Mucosa of stomach (tissue), 1 donor: ENCODE results near the gene VAMP4.
A peak's percentile ranks its signal among the peaks of the same experiment; 100 is the strongest.

ENCODE experiments used
- H3K27me3 ChIP-seq: one replicate; pipeline ENCODE4 v1.7.0; 2013; ENCODE audit warnings: mild to moderate bottlenecking, low read length; ENCODE audit not compliant: control insufficient read depth, insufficient read depth
- H3K36me3 ChIP-seq: one replicate; pipeline ENCODE4 v1.7.0; 2013; ENCODE audit warnings: low read length; ENCODE audit not compliant: control insufficient read depth, insufficient read depth
- H3K4me1 ChIP-seq: one replicate; pipeline ENCODE4 v1.7.0; 2013; ENCODE audit warnings: mild to moderate bottlenecking, low read length; ENCODE audit not compliant: control insufficient read depth, insufficient read depth
- H3K4me3 ChIP-seq: one replicate; pipeline ENCODE4 v1.7.0; 2013; ENCODE audit warnings: low read length
- H3K9ac ChIP-seq: one replicate; pipeline ENCODE4 v1.7.0; 2013; ENCODE audit warnings: mild to moderate bottlenecking, low read length, moderate library complexity
- H3K9me3 ChIP-seq: one replicate; pipeline ENCODE4 v1.7.0; 2013; ENCODE audit warnings: mild to moderate bottlenecking, low read length, moderate library complexity; ENCODE audit not compliant: control insufficient read depth
- donor health status: Pancreatic carcinoma.

Gene VAMP4

GRCh38 chr1:171741872-171742576 is at the start of gene VAMP4:
Gene VAMP4 (minus strand): TSS chr1:171742065. CDS start chr1:171738414, 3,651 bp downstream.
- H3K4me3 ChIP-seq, result peak within 1 kb of the TSS; percentile 60
- no peaks in the 10 kb centered on the region for H3K27me3 ChIP-seq
- H3K9ac ChIP-seq, result peak within 1 kb of the TSS; percentile 80
- peaks cover 17% of the 10 kb centered on the region for H3K4me1 ChIP-seq
- H3K36me3 ChIP-seq, result no peaks in the 10 kb centered on the region
- no peaks in the 10 kb centered on the region for H3K9me3 ChIP-seq

- Histone ChIP-seq H3K9ac (no peak overlapping the region), H3K4me1 (no peaks in the 10 kb centered on the region), H3K36me3 (peaks cover 29% of the 10 kb centered on the region), H3K27me3 (no peaks in the 10 kb centered on the region), H3K4me3 (no peak overlapping the region), H3K9me3 (no peaks in the 10 kb centered on the region)
Observed at GRCh38 chr1:171790318-171790717, 48.5 kb upstream of the VAMP4 start.

GRCh38 chr1:171788696-171789095 is 46.8 kb upstream of the VAMP4 start:
- Histone ChIP-seq H3K27me3 (no peaks in the 10 kb centered on the region), H3K36me3 (peaks cover 29% of the 10 kb centered on the region), H3K4me1 (no peaks in the 10 kb centered on the region), H3K9ac (no peak overlapping the region), H3K4me3 (no peak overlapping the region), H3K9me3 (no peaks in the 10 kb centered on the region)

- Histone ChIP-seq H3K36me3 (peaks cover 29% of the 10 kb centered on the region), H3K9ac (no peak overlapping the region), H3K27me3 (no peaks in the 10 kb centered on the region)
Observed at GRCh38 chr1:171787686-171788480, 46.0 kb upstream of the VAMP4 start.

GRCh38 chr1:171786534-171786933 is 44.7 kb upstream of the VAMP4 start:
- Histone ChIP-seq H3K4me3 (no peak overlapping the region), H3K36me3 (peaks cover 23% of the 10 kb centered on the region), H3K4me1 (no peaks in the 10 kb centered on the region), H3K27me3 (no peaks in the 10 kb centered on the region), H3K9ac (no peak overlapping the region), H3K9me3 (no peaks in the 10 kb centered on the region)

More at GRCh38 chr1:171787686-171788480, 46.0 kb upstream of the VAMP4 start:
- H3K9me3 ChIP-seq, result no peaks in the 10 kb centered on the region
- H3K4me1 ChIP-seq, result no peaks in the 10 kb centered on the region
- no peak overlapping the region for H3K4me3 ChIP-seq

GRCh38 chr1:171785766-171786165 is 43.9 kb upstream of the VAMP4 start:
- Histone ChIP-seq H3K4me1 (no peaks in the 10 kb centered on the region), H3K36me3 (peaks cover 18% of the 10 kb centered on the region), H3K9ac (no peak overlapping the region), H3K9me3 (no peaks in the 10 kb centered on the region), H3K4me3 (no peak overlapping the region), H3K27me3 (no peaks in the 10 kb centered on the region)

- Histone ChIP-seq H3K4me1 (no peaks in the 10 kb centered on the region), H3K9me3 (no peaks in the 10 kb centered on the region), H3K9ac (no peak overlapping the region), H3K4me3 (no peak overlapping the region), H3K36me3 (peaks cover 9% of the 10 kb centered on the region), H3K27me3 (no peaks in the 10 kb centered on the region)
Observed at GRCh38 chr1:171784784-171785183, 42.9 kb upstream of the VAMP4 start.

- no peak overlapping the region for H3K4me3 ChIP-seq
- no peaks in the 10 kb centered on the region for H3K27me3 ChIP-seq
- H3K9ac ChIP-seq, result no peak overlapping the region
- H3K36me3 ChIP-seq, result peaks cover 9% of the 10 kb centered on the region
- no peaks in the 10 kb centered on the region for H3K9me3 ChIP-seq
- no peaks in the 10 kb centered on the region for H3K4me1 ChIP-seq
Observed at GRCh38 chr1:171783816-171784530, 42.1 kb upstream of the VAMP4 start.

GRCh38 chr1:171781176-171781875 is 39.5 kb upstream of the VAMP4 start, which contains the start of gene METTL13:
Gene METTL13 (plus strand): TSS chr1:171781660. CDS start chr1:171781968, 308 bp downstream.
- H3K36me3 ChIP-seq, result peaks cover 5% of the 10 kb centered on the region
- no peaks in the 10 kb centered on the region for H3K4me1 ChIP-seq
- H3K9me3 ChIP-seq, result no peaks in the 10 kb centered on the region
- H3K9ac ChIP-seq, result peak within 1 kb of the TSS; percentile 85
- peak within 1 kb of the TSS; percentile 98 for H3K4me3 ChIP-seq
- no peaks in the 10 kb centered on the region for H3K27me3 ChIP-seq

- no peaks in the 10 kb centered on the region for H3K4me1 ChIP-seq
- H3K27me3 ChIP-seq, result no peaks in the 10 kb centered on the region
- peak overlapping the region; percentile 63 for H3K9ac ChIP-seq
- no peaks in the 10 kb centered on the region for H3K9me3 ChIP-seq
- H3K36me3 ChIP-seq, result no peaks in the 10 kb centered on the region
- peak overlapping the region; percentile 39 for H3K4me3 ChIP-seq
Observed at GRCh38 chr1:171780583-171781175, 38.8 kb upstream of the VAMP4 start.

GRCh38 chr1:171772312-171772711 is 30.4 kb upstream of the VAMP4 start:
- H3K9me3 ChIP-seq, result no peaks in the 10 kb centered on the region
- no peak overlapping the region for H3K4me3 ChIP-seq
- no peaks in the 10 kb centered on the region for H3K27me3 ChIP-seq
- no peak overlapping the region for H3K9ac ChIP-seq
- no peaks in the 10 kb centered on the region for H3K36me3 ChIP-seq
- no peaks in the 10 kb centered on the region for H3K4me1 ChIP-seq
